Prostate gland (tissue), 2 donors: ENCODE data around the gene ALPK3.
A peak's percentile ranks its signal among the peaks of the same experiment; 100 is the strongest.

Source experiments
- CTCF ChIP-seq, 4 experiments: fragments of 200-600 bp in 2 of 4; fragments of 450-650 bp in 2 of 4; sonication (generic) in 2 of 4; IDR thresholded peaks; 1 replicate in 3 of 4; 2 replicates in 1 of 4; pipeline ENCODE4 v1.5.1; 2016 to 2019; ENCODE audit warnings: antibody characterized with exemption in 4 of 4, mild to moderate bottlenecking in 2 of 4, moderate library complexity in 2 of 4
- POLR2A ChIP-seq: fragments of 450-650 bp; IDR thresholded peaks from one replicate; pipeline ENCODE4 v1.6.1; 2016; ENCODE audit warnings: antibody characterized with exemption, mild to moderate bottlenecking
- POLR2AphosphoS5 ChIP-seq: sonication (generic); formaldehyde crosslinking; IDR thresholded peaks from one replicate; pipeline ENCODE4 v1.6.1; 2017; ENCODE audit warnings: antibody characterized with exemption

- no peak for TF ChIP-seq POLR2A
- TF ChIP-seq CTCF (IDR thresholded peaks at IDR 0.05): no peak
- TF ChIP-seq POLR2AphosphoS5: peak; percentile 70
Measured at GRCh38 chr15:84911879-84912660, 94.9 kb downstream of the ALPK3 start.
